ENCODE data around the gene CPPED1.
A peak's percentile ranks its signal among the peaks of the same experiment; 100 is the strongest.
"Not testable (repeated sequence)": the region's sequence is repeated elsewhere in the genome, so short reads cannot be mapped to it uniquely, and the experiment has no call there.

Gene CPPED1
- 6.1 to 11.2 (median 7.9) reads per million in 4 donors for total RNA-seq

- peak; percentile 75 to 95 (median 84) for DNase-seq
Measured at GRCh38 chr16:12803203-12804093, at the start of gene CPPED1. Gene CPPED1 (minus strand): TSS chr16:12803887. CDS start chr16:12803776, 111 bp downstream.

- no peak for DNase-seq
Measured at GRCh38 chr16:12850186-12850585, 46.5 kb upstream of the CPPED1 start.

GRCh38 chr16:12846592-12846991 is 42.9 kb upstream of the CPPED1 start:
- DNase-seq: no peak

- no peak for DNase-seq
Measured at GRCh38 chr16:12845282-12845681, 41.6 kb upstream of the CPPED1 start.

- DNase-seq: no peak
Measured at GRCh38 chr16:12837756-12838155, 34.1 kb upstream of the CPPED1 start.

GRCh38 chr16:12837291-12837690 is 33.6 kb upstream of the CPPED1 start:
- peak in 1 of 5 donors; percentile 29 for DNase-seq

GRCh38 chr16:12833926-12834325 is 30.2 kb upstream of the CPPED1 start:
- DNase-seq: no peak

GRCh38 chr16:12829096-12829888 is 25.6 kb upstream of the CPPED1 start:
- DNase-seq: no peak

GRCh38 chr16:12828206-12828605 is 24.5 kb upstream of the CPPED1 start:
- no peak for DNase-seq

GRCh38 chr16:12826559-12826958 is 22.9 kb upstream of the CPPED1 start:
- no peak for DNase-seq

GRCh38 chr16:12819126-12820117 is 15.7 kb upstream of the CPPED1 start:
- peak; percentile 37 to 72 (median 58) for DNase-seq

- no peak for DNase-seq
Measured at GRCh38 chr16:12818326-12818725, 14.6 kb upstream of the CPPED1 start.

GRCh38 chr16:12816791-12817214 is 13.1 kb upstream of the CPPED1 start:
- DNase-seq: peak in 1 of 5 donors; percentile 37

- DNase-seq: no peak
Measured at GRCh38 chr16:12815361-12815760, 11.7 kb upstream of the CPPED1 start.

- not testable (repeated sequence) for DNase-seq
Measured at GRCh38 chr16:12813734-12814133, 10.0 kb upstream of the CPPED1 start.

- DNase-seq: not testable (repeated sequence)
Measured at GRCh38 chr16:12813321-12813720, 9.6 kb upstream of the CPPED1 start.

- DNase-seq: no peak
Measured at GRCh38 chr16:12811441-12812383, 8.0 kb upstream of the CPPED1 start.

- DNase-seq: no peak
Measured at GRCh38 chr16:12805066-12805465, 1.4 kb upstream of the CPPED1 start.

GRCh38 chr16:12804395-12804794 is 708 bp upstream of the CPPED1 start:
- no peak for DNase-seq

- DNase-seq: no peak
Measured at GRCh38 chr16:12802661-12803060, 1.0 kb downstream of the CPPED1 start.

- no peak for DNase-seq
Measured at GRCh38 chr16:12802048-12802447, 1.6 kb downstream of the CPPED1 start.

All from T-helper 1 cell (primary cell).